SH-SY5Y (cell line): Measurements from ENCODE around the gene OPCML.

Experiments
- GATA2 ChIP-seq: IDR thresholded peaks from 2 replicates; pipeline ENCODE4 v1.6.1; 2011; ENCODE audit warnings: mild to moderate bottlenecking, low read depth, low read length
- GATA3 ChIP-seq: IDR thresholded peaks from 2 replicates; pipeline ENCODE4 v1.6.1; 2011; ENCODE audit warnings: low read depth, mild to moderate bottlenecking, low read length, moderate library complexity

- TF ChIP-seq GATA2 (no peak), GATA3 (no peak)
Measured at GRCh38 chr11:132438418-132438817, 1093.9 kb downstream of the OPCML start.
